ENCODE results near the gene MOB3B. TPM values are rescaled to one million over a fixed set of nuclear protein-coding genes. Genes with fewer than 3 reads are reported as not detected.

The MOB3B gene
- total RNA-seq, 1 experiment from 2014 or later = 0.19 TPM

- ChIA-PET POLR2A (ENCODE audit: low non-redundant PET) (no interaction called here), CTCF (no interaction called here)
- no peaks in the 10 kb centered on the region for H3K4me1 ChIP-seq (ENCODE audit: insufficient read depth, low read length, poor library complexity, severe bottlenecking)
- no peaks in the 10 kb centered on the region for H3K9me3 ChIP-seq (ENCODE audit: low read depth, low read length, poor library complexity, severe bottlenecking)
- H3K27me3 ChIP-seq (replicated peaks; ENCODE audit: insufficient read depth, low read depth, low read length, poor library complexity) = no peaks in the 10 kb centered on the region
- intact Hi-C loops (cut with micrococcal nuclease; ENCODE audit: unreplicated experiment) = no loop called here
- BruUV-seq (replicated peaks) = no TSS peak
- no peak for DNase-seq (ENCODE audit: low spot score)
- no peak for TF ChIP-seq EZH2 (IDR thresholded peaks at IDR 0.05; ENCODE audit: borderline replicate concordance, low read depth, low read length, poor library complexity, severe bottlenecking)
- TF ChIP-seq, protein P1, sequence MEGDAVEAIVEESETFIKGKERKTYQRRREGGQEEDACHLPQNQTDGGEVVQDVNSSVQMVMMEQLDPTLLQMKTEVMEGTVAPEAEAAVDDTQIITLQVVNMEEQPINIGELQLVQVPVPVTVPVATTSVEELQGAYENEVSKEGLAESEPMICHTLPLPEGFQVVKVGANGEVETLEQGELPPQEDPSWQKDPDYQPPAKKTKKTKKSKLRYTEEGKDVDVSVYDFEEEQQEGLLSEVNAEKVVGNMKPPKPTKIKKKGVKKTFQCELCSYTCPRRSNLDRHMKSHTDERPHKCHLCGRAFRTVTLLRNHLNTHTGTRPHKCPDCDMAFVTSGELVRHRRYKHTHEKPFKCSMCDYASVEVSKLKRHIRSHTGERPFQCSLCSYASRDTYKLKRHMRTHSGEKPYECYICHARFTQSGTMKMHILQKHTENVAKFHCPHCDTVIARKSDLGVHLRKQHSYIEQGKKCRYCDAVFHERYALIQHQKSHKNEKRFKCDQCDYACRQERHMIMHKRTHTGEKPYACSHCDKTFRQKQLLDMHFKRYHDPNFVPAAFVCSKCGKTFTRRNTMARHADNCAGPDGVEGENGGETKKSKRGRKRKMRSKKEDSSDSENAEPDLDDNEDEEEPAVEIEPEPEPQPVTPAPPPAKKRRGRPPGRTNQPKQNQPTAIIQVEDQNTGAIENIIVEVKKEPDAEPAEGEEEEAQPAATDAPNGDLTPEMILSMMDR (conservative IDR thresholded peaks at IDR 0.05; ENCODE audit: low read depth, low read length) = no peak
- H3K27ac ChIP-seq (ENCODE audit: low read depth, low read length, poor library complexity, severe bottlenecking) = no peak overlapping the region
- H3K36me3 ChIP-seq (ENCODE audit: insufficient read depth, low read length, poor library complexity, severe bottlenecking) = no peaks in the 10 kb centered on the region
- no peak overlapping the region for H3K4me3 ChIP-seq (ENCODE audit: low read depth, low read length, poor library complexity, severe bottlenecking)
Measured at GRCh38 chr9:27351438-27351837, 178.2 kb downstream of the MOB3B start.

DNA sequence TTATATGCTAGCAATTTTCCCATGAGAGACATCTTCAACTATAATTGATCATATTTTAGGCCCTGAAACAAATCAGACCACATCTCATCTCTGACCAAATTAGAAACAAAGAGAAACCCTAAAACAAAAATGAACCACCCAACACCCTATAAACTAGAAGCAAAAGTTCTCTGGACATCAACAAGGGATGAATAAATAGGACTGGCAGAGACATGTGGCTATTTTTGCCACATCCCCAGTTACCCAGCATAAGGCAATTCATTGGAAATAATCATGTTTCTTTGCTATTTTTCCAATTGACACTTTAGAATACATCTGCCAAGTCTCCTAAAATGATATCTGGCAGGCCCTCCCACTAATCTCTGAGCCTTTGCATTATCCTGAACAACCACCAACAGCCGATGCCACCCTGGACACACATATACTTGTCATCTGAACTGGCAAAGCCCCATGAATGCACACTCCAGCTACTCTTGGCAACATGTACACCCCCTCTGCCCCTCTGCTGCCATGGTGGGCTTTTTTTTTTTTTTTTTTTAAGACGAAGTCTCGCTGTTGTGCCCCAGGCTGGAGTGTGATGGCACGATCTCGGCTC, 179.1 kb downstream of the MOB3B start:
- DNase-seq (ENCODE audit: low spot score) = no peak
- Histone ChIP-seq H3K27me3 (replicated peaks; ENCODE audit: insufficient read depth, low read depth, low read length, poor library complexity) (no peaks in the 10 kb centered on the region), H3K4me1 (ENCODE audit: insufficient read depth, low read length, poor library complexity, severe bottlenecking) (no peaks in the 10 kb centered on the region), H3K4me3 (ENCODE audit: low read depth, low read length, poor library complexity, severe bottlenecking) (no peak overlapping the region), H3K9me3 (ENCODE audit: low read depth, low read length, poor library complexity, severe bottlenecking) (no peaks in the 10 kb centered on the region), H3K27ac (ENCODE audit: low read depth, low read length, poor library complexity, severe bottlenecking) (no peak overlapping the region), H3K36me3 (ENCODE audit: insufficient read depth, low read length, poor library complexity, severe bottlenecking) (no peaks in the 10 kb centered on the region)
- TF ChIP-seq, protein P1 (conservative IDR thresholded peaks at IDR 0.05; ENCODE audit: low read depth, low read length) = no peak
- no peak for TF ChIP-seq EZH2 (IDR thresholded peaks at IDR 0.05; ENCODE audit: borderline replicate concordance, low read depth, low read length, poor library complexity, severe bottlenecking)
- intact Hi-C loops (cut with micrococcal nuclease; ENCODE audit: unreplicated experiment) = no loop called here
- ChIA-PET POLR2A (ENCODE audit: low non-redundant PET) (no interaction called here), CTCF (no interaction called here)
- no TSS peak for BruUV-seq (replicated peaks)

GRCh38 chr9:27349698-27350080, 179.9 kb downstream of the MOB3B start:
- POLR2A ChIA-PET (ENCODE audit: low non-redundant PET) = no interaction called here
- Histone ChIP-seq H3K9me3 (ENCODE audit: low read depth, low read length, poor library complexity, severe bottlenecking) (no peaks in the 10 kb centered on the region), H3K4me3 (ENCODE audit: low read depth, low read length, poor library complexity, severe bottlenecking) (no peak overlapping the region), H3K27me3 (replicated peaks; ENCODE audit: insufficient read depth, low read depth, low read length, poor library complexity) (no peaks in the 10 kb centered on the region), H3K4me1 (ENCODE audit: insufficient read depth, low read length, poor library complexity, severe bottlenecking) (no peaks in the 10 kb centered on the region), H3K27ac (ENCODE audit: low read depth, low read length, poor library complexity, severe bottlenecking) (no peak overlapping the region), H3K36me3 (ENCODE audit: insufficient read depth, low read length, poor library complexity, severe bottlenecking) (no peaks in the 10 kb centered on the region)
- peak; percentile 19 for DNase-seq (ENCODE audit: low spot score)
- BruUV-seq (replicated peaks) = no TSS peak
- CTCF ChIA-PET = no interaction called here
- TF ChIP-seq, protein P1 (conservative IDR thresholded peaks at IDR 0.05; ENCODE audit: low read depth, low read length) = no peak
- TF ChIP-seq EZH2 (IDR thresholded peaks at IDR 0.05; ENCODE audit: borderline replicate concordance, low read depth, low read length, poor library complexity, severe bottlenecking) = no peak
- intact Hi-C loops (cut with micrococcal nuclease; ENCODE audit: unreplicated experiment) = no loop called here
